ENCODE measurements around the gene GNA12.
"Not testable (repeated sequence)": the region's sequence is repeated elsewhere in the genome, so short reads cannot be mapped to it uniquely, and the experiment has no call there.

Gene GNA12

DNA sequence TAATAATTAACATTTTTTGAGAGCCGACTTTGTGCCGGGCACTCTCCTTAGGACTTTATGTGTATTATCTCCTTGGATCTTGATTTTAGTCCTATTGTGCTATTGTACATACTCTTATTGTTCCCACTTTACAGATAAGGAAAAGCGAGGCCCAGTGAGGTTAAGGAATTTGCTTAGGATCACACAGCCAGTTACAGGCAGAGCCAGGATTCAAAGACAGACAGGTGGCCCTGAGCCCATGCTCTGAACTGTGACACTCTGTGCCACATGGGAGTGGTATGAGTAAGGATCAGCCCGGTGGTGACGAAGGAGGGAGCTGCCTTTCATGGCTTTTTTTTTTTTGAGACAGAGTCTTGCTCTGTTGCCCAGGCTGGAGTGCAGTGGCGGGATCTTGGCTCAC lies 15.8 kb upstream of the GNA12 start:
- TF ChIP-seq, protein P1, sequence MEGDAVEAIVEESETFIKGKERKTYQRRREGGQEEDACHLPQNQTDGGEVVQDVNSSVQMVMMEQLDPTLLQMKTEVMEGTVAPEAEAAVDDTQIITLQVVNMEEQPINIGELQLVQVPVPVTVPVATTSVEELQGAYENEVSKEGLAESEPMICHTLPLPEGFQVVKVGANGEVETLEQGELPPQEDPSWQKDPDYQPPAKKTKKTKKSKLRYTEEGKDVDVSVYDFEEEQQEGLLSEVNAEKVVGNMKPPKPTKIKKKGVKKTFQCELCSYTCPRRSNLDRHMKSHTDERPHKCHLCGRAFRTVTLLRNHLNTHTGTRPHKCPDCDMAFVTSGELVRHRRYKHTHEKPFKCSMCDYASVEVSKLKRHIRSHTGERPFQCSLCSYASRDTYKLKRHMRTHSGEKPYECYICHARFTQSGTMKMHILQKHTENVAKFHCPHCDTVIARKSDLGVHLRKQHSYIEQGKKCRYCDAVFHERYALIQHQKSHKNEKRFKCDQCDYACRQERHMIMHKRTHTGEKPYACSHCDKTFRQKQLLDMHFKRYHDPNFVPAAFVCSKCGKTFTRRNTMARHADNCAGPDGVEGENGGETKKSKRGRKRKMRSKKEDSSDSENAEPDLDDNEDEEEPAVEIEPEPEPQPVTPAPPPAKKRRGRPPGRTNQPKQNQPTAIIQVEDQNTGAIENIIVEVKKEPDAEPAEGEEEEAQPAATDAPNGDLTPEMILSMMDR (IDR thresholded peaks at IDR 0.05; ENCODE audit: low read depth, low read length) = no peak
- no peak overlapping the region for H3K4me3 ChIP-seq (ENCODE audit: low read depth, low read length)

DNA sequence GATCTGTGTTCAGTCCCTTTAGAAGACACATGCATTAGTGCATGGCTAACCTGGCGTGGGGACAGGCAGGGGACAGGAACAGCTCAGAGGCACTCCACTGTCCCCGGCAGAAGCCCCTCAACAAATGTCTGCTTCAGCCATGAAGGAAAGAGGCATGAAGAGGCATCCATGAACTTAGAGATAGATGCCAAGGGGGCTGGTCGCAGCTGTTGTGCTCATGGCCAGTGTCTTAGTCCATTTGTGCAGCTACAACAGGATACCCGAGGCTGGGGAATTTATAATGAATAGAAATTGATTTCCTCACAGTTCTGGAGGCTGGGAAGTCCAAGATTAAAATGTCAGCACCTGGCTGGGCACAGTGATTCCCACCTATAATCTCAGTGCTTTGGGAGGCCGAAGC lies 14.5 kb upstream of the GNA12 start:
- H3K4me3 ChIP-seq (ENCODE audit: low read depth, low read length) = no peak overlapping the region
- TF ChIP-seq, protein P1 (IDR thresholded peaks at IDR 0.05; ENCODE audit: low read depth, low read length) = no peak

DNA sequence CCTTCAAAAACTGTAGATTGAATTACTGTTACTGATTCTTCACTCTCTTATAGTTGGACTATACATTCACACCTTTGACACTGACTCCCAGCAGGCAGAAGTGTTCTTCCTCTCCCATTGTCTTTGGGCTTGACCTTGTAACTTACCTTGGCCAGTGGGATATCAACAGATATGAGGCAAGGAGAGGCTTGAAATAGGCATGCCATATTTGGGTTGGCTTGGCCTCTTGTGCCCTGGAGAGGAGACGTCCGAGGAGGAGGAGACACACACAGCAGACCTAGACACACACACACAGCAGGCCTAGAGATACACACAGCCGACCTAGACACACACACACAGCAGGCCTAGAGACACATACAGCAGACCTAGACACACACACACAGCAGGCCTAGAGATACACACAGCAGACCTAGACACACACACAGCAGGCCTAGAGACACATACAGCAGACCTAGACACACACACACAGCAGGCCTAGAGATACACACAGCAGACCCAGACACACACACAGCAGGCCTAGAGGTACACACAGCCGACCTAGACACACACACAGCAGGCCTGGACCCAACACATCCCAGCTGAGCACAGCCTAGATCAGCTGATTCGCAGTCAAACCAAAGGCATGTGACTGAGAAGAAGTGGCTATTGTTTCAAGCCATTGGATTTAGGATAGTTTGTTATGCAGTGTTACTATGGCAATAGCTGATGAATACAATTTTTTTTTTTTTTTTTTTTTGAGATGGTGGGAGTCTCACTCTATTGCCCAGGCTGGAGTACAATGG lies 12.5 kb upstream of the GNA12 start:
- H3K4me3 ChIP-seq (ENCODE audit: low read depth, low read length) = no peak overlapping the region
- TF ChIP-seq, protein P1 (IDR thresholded peaks at IDR 0.05; ENCODE audit: low read depth, low read length) = no peak

DNA sequence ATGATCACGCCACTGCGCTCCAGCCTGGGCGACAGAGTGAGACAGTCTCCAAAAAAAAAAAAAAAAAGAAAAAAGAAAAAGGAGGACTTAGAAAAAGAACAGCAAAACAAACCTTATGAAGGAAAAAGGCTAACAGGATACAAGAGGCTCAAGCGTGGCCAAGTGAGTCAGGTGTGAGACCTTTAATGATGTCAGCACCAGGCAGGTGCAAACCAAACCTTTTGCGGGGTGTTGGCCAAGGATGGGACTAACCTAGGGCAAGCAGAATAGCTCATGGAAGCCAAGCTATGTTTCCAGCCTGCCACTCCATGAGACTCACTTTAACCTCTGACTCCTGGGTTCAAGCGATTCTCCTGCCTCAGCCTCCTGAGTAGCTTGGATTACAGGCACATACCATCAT lies 11.3 kb upstream of the GNA12 start:
- no peak overlapping the region for H3K4me3 ChIP-seq (ENCODE audit: low read depth, low read length)
- TF ChIP-seq, protein P1 (IDR thresholded peaks at IDR 0.05; ENCODE audit: low read depth, low read length) = no peak

DNA sequence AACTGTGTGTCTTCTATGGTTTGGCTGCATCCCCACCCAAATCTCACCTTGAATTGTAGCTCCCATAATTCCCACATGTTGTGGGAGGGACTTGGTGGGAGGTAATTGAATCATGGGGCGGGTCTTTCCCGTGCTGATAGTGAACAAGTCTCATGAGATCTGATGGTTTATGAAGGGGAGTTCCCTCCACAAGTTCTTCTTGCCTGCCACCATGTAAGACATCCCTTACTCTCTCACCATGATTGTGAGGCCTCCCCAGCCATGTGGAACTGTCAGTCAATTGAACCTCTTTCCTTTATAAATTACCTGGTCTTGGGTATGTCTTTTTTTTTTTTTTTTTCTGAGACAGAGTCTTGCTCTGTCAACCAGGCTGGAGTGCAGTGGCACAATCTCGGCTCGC lies 9.4 kb upstream of the GNA12 start:
- H3K4me3 ChIP-seq (ENCODE audit: low read depth, low read length) = not testable (repeated sequence)

DNA sequence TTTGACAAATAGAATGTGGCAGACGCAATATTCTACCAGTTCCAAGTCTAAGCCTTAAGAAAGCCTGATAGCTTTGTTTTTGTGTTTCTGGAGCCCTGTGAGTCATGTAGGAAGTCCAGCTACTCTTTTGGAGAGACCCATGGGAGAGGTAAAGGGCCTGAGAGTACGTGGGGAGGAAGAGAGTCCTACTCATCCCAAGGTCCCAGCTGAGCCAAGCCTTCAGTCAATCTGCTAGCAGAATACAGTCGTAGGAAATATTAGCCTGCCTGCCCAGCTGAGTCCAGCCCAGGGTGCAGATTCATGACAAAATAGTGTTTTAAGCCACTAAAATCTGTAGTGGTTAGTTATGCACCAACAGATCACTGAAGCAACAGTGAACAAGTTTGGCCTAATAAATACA lies 9.0 kb upstream of the GNA12 start:
- H3K4me3 ChIP-seq (ENCODE audit: low read depth, low read length) = no peak overlapping the region
- TF ChIP-seq, protein P1 (IDR thresholded peaks at IDR 0.05; ENCODE audit: low read depth, low read length) = no peak

DNA sequence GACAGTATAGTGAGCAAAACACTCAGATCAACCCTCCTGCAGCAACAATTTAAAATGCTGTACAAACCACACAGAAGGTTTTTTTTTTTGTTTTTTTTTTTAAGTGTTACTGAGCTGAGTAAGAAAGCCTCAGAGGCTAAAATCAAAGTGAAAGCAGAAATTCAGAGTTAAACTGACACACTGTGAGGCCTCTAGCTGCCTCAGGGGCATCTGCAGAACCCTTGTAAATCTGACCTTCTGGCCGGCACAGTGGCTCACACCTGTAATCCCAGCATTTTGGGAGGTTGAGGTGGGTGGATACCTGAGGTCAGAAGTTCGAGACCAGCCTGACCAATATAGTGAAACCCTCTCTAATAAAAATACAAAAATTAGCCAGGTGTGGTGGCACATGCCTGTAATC lies 7.4 kb upstream of the GNA12 start:
- H3K4me3 ChIP-seq (ENCODE audit: low read depth, low read length) = no peak overlapping the region
- TF ChIP-seq, protein P1 (IDR thresholded peaks at IDR 0.05; ENCODE audit: low read depth, low read length) = no peak
